K562 (cell line): ENCODE data around the gene LZTFL1. TPM values are rescaled to one million over a fixed set of nuclear protein-coding genes. Genes with fewer than 3 reads are reported as not detected.

Experiments
- ATAC-seq: fragments of 200-7000 bp; cut with Tn5 transposase; 3 replicates; pipeline ENCODE4 v1.9.1; 2020; ENCODE audit warnings: moderate library complexity
- BruUV-seq: library from RNA; stranded (reverse); fragments of 400-500 nt; replicated peaks from 2 replicates; lab custom pipeline; 2021; lab: Mats Ljungman, UMichigan
- CTCF ChIA-PET: fragments of 300-600 bp; formaldehyde crosslinking; extraction: SDS; loops from one replicate; lab custom pipeline; 2021; ENCODE audit warnings: low intra/inter-chr PET ratio; lab: Yijun Ruan, JAX
- POLR2A ChIA-PET: fragments of 300-600, 350-650 bp; sonication (Branson Sonifier 250); formaldehyde crosslinking; extraction: SDS; loops from one replicate; lab custom pipeline; 2021; ENCODE audit warnings: antibody characterized with exemption, inconsistent platforms; lab: Yijun Ruan, JAX
- DNase-seq, 4 experiments: peaks; one replicate each; pipeline versions ENCODE4 v3.0.0 to v3.0.0-alpha.2; 2011 to 2018; ENCODE audit warnings: low spot score in 3 of 4, mixed read lengths in 3 of 4; ENCODE audit errors: extremely low read depth in 1 of 4
- FAIRE-seq: peaks from 2 replicates; lab custom pipeline; 2011; peaks lifted over from hg19 to GRCh38; lab: Jason Lieb, UNC
- H2AFZ ChIP-seq: 2 replicates; pipeline ENCODE4 v1.6.0; 2011; ENCODE audit warnings: low read depth, low read length, control low read depth, inconsistent platforms
- H3K27ac ChIP-seq: fragments of 200-600 bp; 3 replicates; pipeline ENCODE4 v1.8.0; 2011; ENCODE audit warnings: low read depth, mild to moderate bottlenecking, control low read depth, inconsistent platforms, low read length, moderate library complexity, mixed read lengths; ENCODE audit errors: extremely low read depth
- H3K27me3 ChIP-seq, 2 experiments: fragments of 300-600 bp in 1 of 2; 2 replicates in 1 of 2; 3 replicates in 1 of 2; pipeline versions ENCODE4 v1.6.0 to v1.8.0; 2011; ENCODE audit warnings: inconsistent platforms in 2 of 2, low read length in 2 of 2, mild to moderate bottlenecking in 1 of 2, mixed read lengths in 1 of 2, moderate library complexity in 1 of 2; ENCODE audit not compliant: control insufficient read depth in 2 of 2, insufficient read depth in 2 of 2
- H3K36me3 ChIP-seq: fragments of 300-600 bp; 3 replicates; pipeline ENCODE4 v1.8.0; 2011; ENCODE audit warnings: mild to moderate bottlenecking, low read length, inconsistent platforms; ENCODE audit not compliant: control insufficient read depth, insufficient read depth
- H3K4me1 ChIP-seq, 2 experiments: fragments of 200-600 bp in 1 of 2; replicated peaks in 1 of 2; 2 replicates in 1 of 2; 3 replicates in 1 of 2; pipeline versions ENCODE4 v1.5.1 to v1.8.0; 2011; ENCODE audit warnings: inconsistent platforms in 2 of 2, low read length in 2 of 2, mild to moderate bottlenecking in 1 of 2, mixed read lengths in 1 of 2, moderate library complexity in 1 of 2; ENCODE audit not compliant: control insufficient read depth in 2 of 2, insufficient read depth in 2 of 2
- H3K4me2 ChIP-seq: 2 replicates; pipeline ENCODE4 v1.6.1; 2011; ENCODE audit warnings: low read length, control low read depth, inconsistent platforms, mixed read lengths; ENCODE audit not compliant: insufficient read depth
- H3K4me3 ChIP-seq: fragments of 200-600 bp; sonication (generic), shearing (Covaris generic); 2 replicates; pipeline ENCODE4 v1.5.1; 2016; ENCODE audit warnings: control low read depth, inconsistent platforms
- H3K79me2 ChIP-seq: fragments of 200-600 bp; 3 replicates; pipeline ENCODE4 v1.8.0; 2011; ENCODE audit warnings: low read length, inconsistent platforms; ENCODE audit not compliant: control insufficient read depth, insufficient read depth
- H3K9ac ChIP-seq, 2 experiments: 2 replicates each; pipeline versions ENCODE4 v1.6.0 to v1.6.1; 2011; ENCODE audit warnings: low read depth in 2 of 2, low read length in 2 of 2, control low read depth in 1 of 2, inconsistent platforms in 1 of 2, mild to moderate bottlenecking in 1 of 2, mixed read lengths in 1 of 2; ENCODE audit not compliant: insufficient read depth in 1 of 2
- H3K9me1 ChIP-seq: one replicate; pipeline ENCODE4 v1.6.0; 2011; ENCODE audit warnings: inconsistent platforms, mild to moderate bottlenecking, low read length, moderate library complexity; ENCODE audit not compliant: control insufficient read depth, insufficient read depth
- H3K9me3 ChIP-seq: replicated peaks from 2 replicates; pipeline ENCODE4 v1.5.1; 2011; ENCODE audit warnings: low read depth, low read length, inconsistent platforms; ENCODE audit not compliant: control insufficient read depth, insufficient read depth
- H4K20me1 ChIP-seq: replicated peaks from 2 replicates; pipeline ENCODE4 v1.6.1; 2011; ENCODE audit warnings: low read length, inconsistent platforms, mixed read lengths; ENCODE audit not compliant: control insufficient read depth, insufficient read depth
- NR2F6 ChIP-seq: fragments of 450-650 bp; formaldehyde crosslinking; IDR thresholded peaks from 2 replicates; pipeline ENCODE4 v1.4.0; 2020; ENCODE audit warnings: mild to moderate bottlenecking
- PRDM10 ChIP-seq: fragments of 450-650 bp; IDR thresholded peaks from 2 replicates; pipeline ENCODE4 v1.6.1; 2018; ENCODE audit not compliant: partially characterized antibody
- ZFX ChIP-seq: sonication (generic); formaldehyde crosslinking; IDR thresholded peaks from 2 replicates; pipeline ENCODE4 v1.8.0; 2022; ENCODE audit warnings: mild to moderate bottlenecking, missing genetic modification reagents, moderate library complexity
- ZNF3 ChIP-seq: fragments of 250-450 bp; sonication (Bioruptor Pico); IDR thresholded peaks from 2 replicates; pipeline ENCODE4 v1.5.0; 2021; ENCODE audit warnings: mild to moderate bottlenecking, moderate library complexity
- ZNF75A ChIP-seq: fragments of 450-650 bp; formaldehyde crosslinking; IDR thresholded peaks from 2 replicates; pipeline ENCODE4 v1.4.0; 2020; ENCODE audit warnings: mild to moderate bottlenecking
- WGBS: fragments of 100-300 bp; shearing (Covaris generic); methylation state at CpG from one replicate; pipeline ENCODE4 v1.1.6; 2016; ENCODE audit warnings: low coverage, mixed read lengths; ENCODE audit not compliant: insufficient coverage; ENCODE audit errors: missing lambda C conversion rate; 5-methylcytosine and 5-hydroxymethylcytosine counted together
- in situ Hi-C: fragments of 300-500 bp; cut with MboI; formaldehyde crosslinking; loops from 4 replicates; pipeline ENCODE4 v1.15.0; 2018; ENCODE audit warnings: inconsistent platforms, mixed read lengths
- intact Hi-C: fragments of 100-400 bp; cut with micrococcal nuclease; formaldehyde crosslinking; loops from 2 replicates; pipeline ENCODE4 v1.14.2; 2022
- polyA plus RNA-seq, 8 experiments: library from polyadenylated mRNA; depleted of rRNA in 4 of 8; stranded (reverse) in 5 of 8; unstranded in 3 of 8; fragments of >200 nt; fragmentation: Nextera tagmentation in 2 of 8; fragmentation: Illumina TruSeq in 1 of 8; extraction: Ambion mirVana in 2 of 8; extraction: Trizol in 1 of 8; gene quantifications; 2 replicates each; pipeline versions ENCODE4 v1.2.1 to v1.2.3, GENCODE V29; 2011 to 2014; ENCODE audit warnings: inconsistent platforms in 1 of 8, missing spikeins in 1 of 8
- total RNA-seq, 7 experiments: library from RNA; depleted of rRNA in 6 of 7; stranded (reverse); fragments of >200 nt in 6 of 7; fragmentation: Illumina TruSeq in 2 of 7; extraction: Trizol in 2 of 7; gene quantifications; 2 replicates each; pipeline versions ENCODE4 v1.2.1 to v1.2.3, GENCODE V29; 2011 to 2021; ENCODE audit warnings: low replicate concordance in 1 of 7

The LZTFL1 gene
- total and polyA plus RNA-seq, 9 of the 15 experiments (the other 6 are each of a cell fraction or from before 2014, with no cell fraction given) = 10.7 to 33.7 (median 15.3) TPM

- ChIA-PET CTCF (no interaction called here), POLR2A (interaction anchor here (0.6 to 1.4 kb wide), 6 partner anchors 8 to 656 kb away, joined by 3 to 4 read pairs (median 3); no protein-coding TSS in a partner anchor)
- 10% methylated on average over 9 of the region's 9 CpGs for WGBS
- intact Hi-C loops (no loop called here), in situ Hi-C loops (no loop called here)
- Histone ChIP-seq H3K9ac (0 out of 4 replicates have a peak within 1 kb of the TSS, but pooled peaks of 1 of the 2 experiments have one; percentile 33), H3K27ac (no peak within 1 kb of the TSS), H3K4me1 (peaks cover 6 to 11% of the 10 kb centered on the region in 2 experiments; a peak in 4 of 5 replicates), H3K9me3 (no peaks in the 10 kb centered on the region), H3K4me2 (no peak within 1 kb of the TSS), H3K79me2 (no peaks in the 10 kb centered on the region), H3K36me3 (no peaks in the 10 kb centered on the region), H4K20me1 (no peaks in the 10 kb centered on the region), H3K9me1 (no peaks in the 10 kb centered on the region), H3K4me3 (no peak within 1 kb of the TSS), H2AFZ (no peak within 1 kb of the TSS), H3K27me3 (peaks cover 4 to 23% of the 10 kb centered on the region in 2 experiments; a peak in 3 of 5 replicates)
- no peak for ATAC-seq
- no peak for DNase-seq
- BruUV-seq = no TSS peak
- FAIRE-seq = no peak
- TF ChIP-seq NR2F6 (no peak), PRDM10 (peak; percentile 18), ZFX (CRISPR knock-in tag) (no peak), ZNF75A (no peak), ZNF3 (CRISPR knock-in tag) (no peak)
Observed at GRCh38 chr3:45885979-45886705, 44.2 kb upstream of the LZTFL1 start, which contains the start of gene CCR9. CCR9 (plus strand) TSS chr3:45886543; CDS start chr3:45894934, 8,391 bp downstream.
